ENCODE measurements around the gene XCL2.

Gene XCL2

DNA sequence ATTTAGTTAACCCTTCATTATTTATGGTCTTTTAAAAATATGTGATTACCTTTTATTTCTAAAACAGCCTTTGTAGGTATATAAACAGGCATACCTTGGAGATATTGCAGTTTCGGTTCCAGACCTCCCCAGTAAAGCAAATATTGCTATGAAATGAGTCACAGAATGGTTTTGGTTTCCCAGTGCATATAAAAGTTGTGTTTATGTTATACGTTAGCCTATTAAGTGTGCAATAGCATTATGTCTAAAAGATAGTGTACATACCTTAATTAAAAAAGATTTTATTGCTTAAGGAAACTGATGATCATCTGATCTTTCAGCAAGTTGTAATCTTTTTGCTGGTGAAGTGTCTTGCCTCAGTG is 44.1 kb downstream of the XCL2 start:
- TF ChIP-seq, protein P1, sequence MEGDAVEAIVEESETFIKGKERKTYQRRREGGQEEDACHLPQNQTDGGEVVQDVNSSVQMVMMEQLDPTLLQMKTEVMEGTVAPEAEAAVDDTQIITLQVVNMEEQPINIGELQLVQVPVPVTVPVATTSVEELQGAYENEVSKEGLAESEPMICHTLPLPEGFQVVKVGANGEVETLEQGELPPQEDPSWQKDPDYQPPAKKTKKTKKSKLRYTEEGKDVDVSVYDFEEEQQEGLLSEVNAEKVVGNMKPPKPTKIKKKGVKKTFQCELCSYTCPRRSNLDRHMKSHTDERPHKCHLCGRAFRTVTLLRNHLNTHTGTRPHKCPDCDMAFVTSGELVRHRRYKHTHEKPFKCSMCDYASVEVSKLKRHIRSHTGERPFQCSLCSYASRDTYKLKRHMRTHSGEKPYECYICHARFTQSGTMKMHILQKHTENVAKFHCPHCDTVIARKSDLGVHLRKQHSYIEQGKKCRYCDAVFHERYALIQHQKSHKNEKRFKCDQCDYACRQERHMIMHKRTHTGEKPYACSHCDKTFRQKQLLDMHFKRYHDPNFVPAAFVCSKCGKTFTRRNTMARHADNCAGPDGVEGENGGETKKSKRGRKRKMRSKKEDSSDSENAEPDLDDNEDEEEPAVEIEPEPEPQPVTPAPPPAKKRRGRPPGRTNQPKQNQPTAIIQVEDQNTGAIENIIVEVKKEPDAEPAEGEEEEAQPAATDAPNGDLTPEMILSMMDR (IDR thresholded peaks at IDR 0.05; ENCODE audit: control extremely low read depth, extremely low read depth, low read depth, missing control alignments) = no peak
- DNase-seq (ENCODE audit: extremely low spot score) = no peak
- ChIA-PET CTCF (no interaction called here), POLR2A (no interaction called here)

DNA sequence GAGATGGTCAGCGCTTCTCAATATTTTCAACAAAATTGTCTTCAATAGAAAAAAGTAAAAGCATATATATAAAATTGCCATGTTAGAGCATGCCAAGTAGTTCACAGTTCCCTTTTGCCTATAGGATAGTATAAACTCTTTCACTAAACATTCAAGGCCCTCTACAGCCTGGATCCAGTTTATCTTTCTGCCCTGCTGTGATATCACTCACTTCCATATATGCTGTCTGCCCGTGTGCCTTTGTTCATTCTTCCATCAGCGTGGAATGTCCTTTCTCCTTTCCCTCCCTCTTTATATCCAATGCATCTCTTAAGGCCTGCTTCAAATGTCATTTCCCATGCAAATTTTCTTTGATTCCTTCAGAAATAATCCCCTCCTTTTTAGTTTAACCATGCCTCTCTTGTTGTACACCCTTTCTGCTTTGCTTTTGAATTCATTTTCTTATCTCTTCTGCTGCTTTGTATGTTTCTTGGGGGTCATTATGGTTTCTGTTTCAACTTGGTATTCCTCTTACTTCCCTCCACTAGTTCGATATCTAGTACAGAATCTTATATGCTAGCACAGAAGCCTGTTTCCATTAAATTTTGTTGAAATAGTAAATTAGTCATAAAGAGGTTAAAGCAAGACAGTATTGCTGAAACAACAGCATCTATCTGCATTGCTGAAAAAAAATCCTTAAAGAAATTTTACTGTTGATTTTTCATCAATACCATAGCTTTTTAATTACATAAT is 44.7 kb downstream of the XCL2 start:
- TF ChIP-seq, protein P1 (IDR thresholded peaks at IDR 0.05; ENCODE audit: control extremely low read depth, extremely low read depth, low read depth, missing control alignments) = no peak
- POLR2A ChIA-PET = no interaction called here
- CTCF ChIA-PET = interaction anchor here (1.0 to 1.1 kb wide), 2 partner anchors 11 to 12 kb away, joined by 3 read pairs; no protein-coding TSS in a partner anchor
- DNase-seq (ENCODE audit: extremely low spot score) = no peak

DNA sequence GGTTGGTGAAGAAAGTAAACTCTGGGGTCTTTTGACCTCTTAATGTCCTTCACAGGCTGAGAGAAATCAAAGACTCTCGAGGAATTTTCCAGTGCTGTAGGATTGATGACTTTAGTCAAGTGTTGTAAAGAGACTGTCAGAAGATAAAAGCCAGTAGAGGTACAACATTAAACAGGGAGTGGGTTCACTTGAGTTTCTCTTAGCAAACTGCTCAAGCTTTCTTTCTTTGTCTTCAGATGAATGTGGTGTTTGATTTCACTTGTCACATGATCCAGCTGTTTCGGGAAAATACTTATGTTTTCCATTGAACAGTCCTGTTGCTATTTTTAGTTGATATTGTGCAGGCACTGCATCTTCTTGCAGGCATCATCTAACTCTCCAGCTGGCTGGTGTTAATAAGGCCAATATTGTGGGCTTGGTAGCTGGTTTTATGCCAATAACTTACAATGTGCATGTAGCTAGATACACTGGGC is 45.6 kb downstream of the XCL2 start:
- DNase-seq (ENCODE audit: extremely low spot score) = no peak
- ChIA-PET CTCF (interaction anchor here (1.0 to 1.1 kb wide), 2 partner anchors 11 to 12 kb away, joined by 3 read pairs; no protein-coding TSS in a partner anchor), POLR2A (no interaction called here)
- TF ChIP-seq, protein P1 (IDR thresholded peaks at IDR 0.05; ENCODE audit: control extremely low read depth, extremely low read depth, low read depth, missing control alignments) = no peak

DNA sequence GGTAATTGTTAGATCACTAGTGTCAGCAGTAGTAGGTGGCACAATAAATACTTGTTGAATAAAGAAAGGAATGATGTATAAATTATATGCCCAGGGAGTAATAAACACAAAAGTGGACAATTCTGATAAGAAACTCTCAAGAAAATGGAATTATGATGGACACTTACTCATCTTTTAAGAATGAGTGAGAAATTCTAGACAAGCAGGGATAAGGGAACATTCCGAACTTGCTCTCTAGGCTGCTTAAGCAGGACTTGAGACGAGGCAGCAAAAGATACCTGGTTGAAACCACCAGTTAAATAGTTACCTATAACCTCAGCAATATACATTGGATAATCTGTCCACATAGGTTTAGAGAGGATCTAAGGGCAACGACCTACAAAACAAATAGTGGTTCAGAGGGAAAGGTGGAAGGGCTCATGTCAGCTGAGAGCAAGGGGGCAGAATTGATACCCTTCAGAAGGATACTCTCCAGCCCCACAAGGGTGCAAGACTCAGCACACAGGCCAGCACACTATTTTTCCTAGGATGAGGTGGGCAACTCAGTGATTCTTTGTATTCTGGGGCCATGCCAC is 46.3 kb downstream of the XCL2 start:
- DNase-seq (ENCODE audit: extremely low spot score) = no peak
- ChIA-PET POLR2A (no interaction called here), CTCF (interaction anchor here (1.1 to 1.4 kb wide), 2 partner anchors 13 to 15 kb away, joined by 4 to 5 read pairs; no protein-coding TSS in a partner anchor)
- TF ChIP-seq, protein P1 (IDR thresholded peaks at IDR 0.05; ENCODE audit: control extremely low read depth, extremely low read depth, low read depth, missing control alignments) = no peak

DNA sequence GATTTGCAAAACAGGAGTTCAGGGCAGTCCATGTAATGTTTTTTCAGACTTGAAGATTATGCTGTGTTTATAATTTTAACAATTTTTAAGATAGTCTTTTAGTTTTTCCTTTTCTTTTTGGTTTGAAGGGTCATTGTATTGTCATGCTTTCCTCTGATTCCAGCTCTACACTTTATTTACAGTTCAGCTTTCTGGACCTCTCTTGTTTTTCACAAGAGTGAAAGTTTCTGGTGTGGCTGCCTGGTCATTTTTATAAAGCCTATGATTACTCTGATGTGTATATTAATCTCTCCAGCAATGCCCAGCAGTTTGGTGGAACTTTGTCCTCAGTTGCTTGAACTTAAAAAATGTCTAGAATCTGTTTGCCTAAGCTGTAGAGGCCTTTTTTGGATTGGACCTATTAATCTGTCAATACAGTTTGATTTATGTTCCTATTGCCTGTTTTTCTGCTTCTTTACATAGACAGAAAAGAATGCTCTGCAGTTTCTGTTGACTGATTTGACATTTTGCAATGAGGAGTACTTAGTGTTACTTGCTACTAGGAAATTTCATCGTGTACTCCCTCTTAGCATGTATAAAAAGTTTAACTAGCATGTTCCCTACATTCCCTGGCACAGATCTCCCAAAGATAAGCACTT is 52.2 kb downstream of the XCL2 start:
- POLR2A ChIA-PET = no interaction called here
- CTCF ChIA-PET = interaction anchor here (1.0 to 3.1 kb wide), 6 partner anchors 10 to 52 kb away, joined by 3 to 12 read pairs (median 4); no protein-coding TSS in a partner anchor
- DNase-seq (ENCODE audit: extremely low spot score) = no peak
- TF ChIP-seq, protein P1 (IDR thresholded peaks at IDR 0.05; ENCODE audit: control extremely low read depth, extremely low read depth, low read depth, missing control alignments) = no peak
